Measurements from ENCODE around the gene UBR3.

- no peak for TF ChIP-seq CTCF (conservative IDR thresholded peaks at IDR 0.05; ENCODE audit: low read length)
- no peak for TF ChIP-seq EZH2phosphoT487 (IDR thresholded peaks at IDR 0.05; ENCODE audit: borderline replicate concordance, low read depth, low read length)
These were observed 294.4 kb downstream of the UBR3 start for GRCh38 chr2:170121689-170122088.

All from OCI-LY7 (cell line).